Activated T-cell treated with anti-CD3 and anti-CD28 coated beads for 4 hours (primary cell): ENCODE measurements around the gene CDC14A.

Experiments
- DNase-seq: peaks from one replicate; pipeline ENCODE4 v3.0.0-alpha.2; 2020

The CDC14A gene

DNA sequence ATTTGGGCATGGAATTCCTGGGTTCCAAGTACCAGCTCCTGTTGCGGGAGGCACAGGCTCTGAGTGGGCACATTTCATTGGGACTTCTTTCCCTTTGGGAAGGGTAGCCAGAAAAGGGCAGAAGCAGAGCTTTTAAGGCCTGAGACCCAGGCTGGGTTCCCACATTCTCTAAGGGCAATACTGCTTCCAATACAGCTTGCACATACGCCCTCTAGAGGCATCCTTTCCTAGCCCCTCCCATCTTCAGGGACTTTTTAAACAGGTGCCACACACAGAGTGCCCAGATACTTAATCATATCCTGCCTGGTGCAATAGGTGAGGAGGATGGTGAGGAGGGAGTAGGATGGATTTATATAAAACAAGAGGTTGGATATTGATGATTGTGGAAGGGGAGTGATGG is 191.3 kb downstream of the CDC14A start:
- no peak for DNase-seq

DNA sequence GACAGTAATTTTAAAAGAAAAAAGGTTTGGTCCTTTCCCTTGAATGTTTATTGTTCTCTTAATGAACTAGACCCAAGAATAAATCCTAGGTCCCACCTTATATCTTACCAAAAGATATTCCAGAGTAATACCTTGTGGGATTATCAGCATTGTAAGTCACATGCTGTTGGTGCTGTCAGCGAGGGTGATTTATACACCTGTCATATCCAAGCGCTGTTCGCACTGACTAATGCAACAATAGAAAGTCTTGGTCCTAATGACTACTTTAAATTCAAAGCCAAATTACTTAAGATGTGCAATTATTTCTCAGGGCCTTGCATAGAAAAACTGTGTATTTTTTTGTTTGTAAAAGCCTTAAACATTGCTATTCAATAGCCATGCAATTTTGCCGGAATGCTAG is 192.5 kb downstream of the CDC14A start:
- DNase-seq, result no peak

DNA sequence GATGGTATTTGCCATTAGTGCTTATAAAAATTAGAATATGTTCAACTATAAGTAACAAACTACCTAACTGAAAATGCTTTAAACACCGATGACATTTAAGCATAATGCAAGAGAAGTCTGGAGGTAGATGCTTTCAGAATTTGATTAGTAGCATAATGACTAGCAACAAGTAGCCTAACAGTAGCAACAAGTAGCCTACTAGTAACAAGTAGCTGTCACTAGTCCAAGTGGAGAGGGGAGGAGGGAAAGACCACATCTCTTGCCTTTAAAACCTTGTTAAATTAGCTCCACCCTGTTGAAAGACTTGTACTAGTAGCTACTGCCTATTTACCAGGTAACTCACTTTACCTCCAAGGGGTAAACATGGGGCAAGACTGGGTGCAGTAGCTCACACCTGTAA is 193.5 kb downstream of the CDC14A start:
- no peak for DNase-seq

DNA sequence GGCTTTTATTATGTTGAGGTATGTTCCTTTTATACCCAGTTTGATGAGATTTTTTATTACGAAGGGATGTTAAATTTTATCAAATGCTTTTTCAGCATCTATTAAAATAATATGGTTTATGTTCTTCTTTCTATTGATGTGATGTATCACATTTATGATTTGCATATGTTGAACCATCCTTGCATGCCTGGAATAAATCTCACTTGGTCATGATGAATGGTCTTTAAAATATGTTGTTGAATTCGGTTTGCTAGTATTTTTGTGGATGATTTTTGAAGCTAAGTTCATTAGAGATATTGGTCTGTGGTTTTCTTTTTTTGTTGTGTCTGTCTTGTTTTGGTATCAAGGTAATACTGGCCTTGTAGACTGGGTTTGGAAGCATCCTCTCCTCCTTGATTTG is 199.7 kb downstream of the CDC14A start:
- DNase-seq, result no peak

DNA sequence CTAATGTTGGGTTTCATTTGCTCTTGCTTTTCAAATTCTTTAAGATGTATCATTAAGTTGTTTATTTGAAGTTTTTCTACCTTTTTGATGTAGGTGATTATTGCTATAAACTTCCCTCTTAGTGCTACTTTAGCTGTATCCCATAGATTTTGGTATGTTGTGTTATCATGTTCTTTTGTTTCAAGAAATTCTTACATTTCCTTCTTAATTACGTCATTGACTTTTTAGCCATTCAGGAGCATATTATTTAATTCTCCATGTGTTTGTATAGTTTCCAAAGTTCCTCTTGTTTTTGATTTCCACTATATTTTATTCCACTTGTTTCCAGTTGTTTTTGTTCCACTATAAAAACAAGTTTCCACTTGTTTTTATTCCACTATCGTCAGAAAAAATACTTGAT is 200.6 kb downstream of the CDC14A start:
- no peak for DNase-seq

DNA sequence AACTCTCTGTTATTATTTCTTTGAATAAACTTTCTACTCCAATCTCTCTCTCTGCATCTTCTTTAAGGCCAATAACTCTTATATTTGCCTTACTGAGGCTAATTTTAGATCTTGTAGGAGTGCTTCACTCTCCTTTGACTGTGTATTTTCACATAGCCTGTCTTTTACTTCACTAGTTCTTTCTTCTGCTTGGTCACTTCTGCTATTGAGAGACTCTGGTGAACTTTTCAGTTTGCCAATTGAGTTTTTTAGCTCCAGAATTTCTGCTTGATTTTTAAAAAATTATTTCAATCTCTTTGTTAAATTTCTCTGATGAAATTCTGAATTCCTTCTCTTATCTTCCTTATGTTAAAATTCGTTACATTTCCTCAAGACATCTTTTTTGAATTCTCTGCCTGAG is 203.9 kb downstream of the CDC14A start:
- DNase-seq, result no peak

DNA sequence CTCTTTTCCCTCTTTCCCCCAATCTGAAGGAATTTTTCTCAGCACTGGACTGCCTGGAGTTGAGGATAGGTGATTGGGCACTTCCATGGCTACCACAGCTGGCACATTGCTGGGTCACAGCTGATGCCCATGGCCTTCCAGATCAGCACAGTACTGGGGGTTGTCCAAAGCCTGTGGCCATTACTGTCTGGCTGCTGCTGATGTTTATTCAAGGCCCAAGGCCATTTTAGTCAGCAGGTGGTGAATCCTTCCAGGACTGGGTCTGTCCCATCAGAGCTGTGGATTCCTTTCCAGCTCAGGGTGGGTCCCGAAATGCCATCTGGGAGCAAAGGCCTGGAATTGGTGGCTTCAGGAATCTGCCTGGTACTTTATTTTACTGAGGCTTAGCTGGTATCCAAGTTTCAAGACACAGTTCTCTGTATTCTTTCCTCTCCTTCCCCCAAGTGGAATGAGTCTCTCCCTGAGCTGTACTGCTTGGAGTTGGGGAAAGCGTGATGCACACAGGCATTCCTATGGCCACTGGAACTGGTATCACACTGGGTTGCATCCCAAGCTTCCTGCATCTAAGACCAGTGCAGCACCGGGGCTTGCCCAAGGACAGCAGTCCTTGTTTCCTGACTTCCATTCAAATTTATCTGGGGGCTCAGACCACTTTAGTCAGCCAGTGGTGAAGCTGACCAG is 204.8 kb downstream of the CDC14A start:
- DNase-seq, result no peak

DNA sequence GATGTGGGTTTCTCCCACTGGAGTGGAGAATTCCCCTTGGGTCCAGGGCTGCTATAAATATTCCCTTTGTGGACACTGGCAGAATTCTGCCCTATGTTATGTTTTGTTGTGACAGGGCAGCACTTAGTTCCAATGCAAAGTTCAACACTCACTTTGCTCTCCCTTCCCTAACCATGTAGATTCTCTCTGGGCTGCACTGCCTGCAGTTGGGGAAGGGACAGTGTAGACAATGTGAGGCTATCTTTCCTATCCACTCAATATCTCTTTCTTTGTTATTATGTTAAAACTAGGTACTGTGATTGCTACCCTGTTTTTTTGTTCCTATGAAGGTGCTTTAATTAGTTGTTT is 205.3 kb downstream of the CDC14A start:
- no peak for DNase-seq

DNA sequence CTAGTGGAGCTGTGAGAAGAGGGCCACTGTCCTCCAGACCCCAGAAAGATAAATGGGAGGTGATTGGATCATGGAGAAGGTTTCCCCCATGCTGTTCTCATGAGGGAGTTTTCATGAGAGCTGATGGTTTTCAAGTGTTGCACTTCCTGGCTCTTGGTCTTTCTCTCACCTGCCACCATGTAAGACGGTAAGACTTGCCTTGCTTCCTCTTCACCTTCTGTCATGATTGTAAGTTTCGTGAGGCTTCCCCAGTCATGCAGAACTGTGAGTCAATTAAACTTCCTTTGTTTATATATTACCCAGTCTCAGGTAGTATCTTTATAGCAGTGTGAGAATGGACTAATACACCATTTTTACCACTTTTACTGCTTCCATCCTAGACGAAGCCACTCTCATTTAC is 213.2 kb downstream of the CDC14A start:
- no peak for DNase-seq

DNA sequence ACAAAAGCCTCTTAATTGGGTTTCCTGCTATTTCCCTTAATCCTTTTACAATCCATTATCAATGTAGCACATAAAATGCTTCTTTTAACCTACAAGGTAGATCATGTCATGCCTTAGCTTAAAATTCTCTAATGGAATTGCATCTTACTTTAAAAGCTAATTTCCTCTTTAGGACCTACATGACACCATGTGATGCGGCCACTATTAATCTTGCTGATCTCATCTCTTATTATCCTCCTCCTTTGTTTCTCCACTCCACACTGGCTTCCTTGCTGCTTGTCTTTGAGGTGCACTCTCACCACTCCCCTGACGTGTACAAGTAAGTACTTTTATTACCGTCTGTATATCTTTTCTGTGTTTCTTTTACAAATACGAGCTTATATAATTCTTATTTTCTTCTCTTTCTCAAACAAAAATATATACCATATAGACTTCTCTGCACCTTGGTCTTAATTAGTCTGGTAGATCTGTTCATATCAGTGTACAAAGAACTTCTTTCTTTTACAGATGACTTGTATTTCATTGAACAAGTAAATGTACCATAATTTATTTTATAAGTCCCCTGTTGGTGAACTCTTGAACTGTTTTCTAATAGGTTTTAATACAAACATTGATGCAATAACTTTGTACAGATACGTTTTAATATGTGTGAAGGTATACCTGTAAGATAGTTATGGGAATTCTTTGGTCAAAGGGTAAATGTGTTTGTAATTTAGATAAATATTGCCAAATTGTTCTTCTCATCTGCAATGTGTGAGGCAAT is 213.8 kb downstream of the CDC14A start:
- DNase-seq, result no peak

DNA sequence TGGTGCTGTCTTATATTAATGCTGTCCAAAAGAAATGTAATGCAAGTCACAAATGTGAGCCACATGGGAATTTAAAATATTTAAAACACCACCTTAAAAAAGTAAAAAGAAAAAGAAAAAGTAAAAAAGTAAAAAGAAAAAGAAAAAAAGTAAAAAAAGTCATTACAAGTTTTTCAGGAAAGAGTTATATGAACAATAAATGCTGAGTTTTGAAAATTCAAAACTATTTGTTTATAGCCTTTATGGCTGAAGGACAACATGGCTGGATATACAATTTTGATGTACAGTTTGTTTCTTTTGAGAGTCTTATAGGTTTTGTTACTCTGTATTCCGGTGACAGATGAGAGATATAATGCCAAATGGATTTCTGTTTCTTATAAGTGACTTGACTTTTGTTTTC is 214.8 kb downstream of the CDC14A start:
- DNase-seq, result no peak
